Lung (tissue), 12 donors: ENCODE data around the gene NKX2-2. TPM values are rescaled to one million over a fixed set of nuclear protein-coding genes. Genes with fewer than 3 reads are reported as not detected.

Experiments used
- ATAC-seq: fragments of 200-7000 bp; cut with Tn5 transposase; one replicate; pipeline ENCODE4 v1.9.1; 2020; ENCODE audit warnings: moderate number of reproducible peaks; ENCODE audit not compliant: insufficient read depth, low FRiP score
- DNase-seq, 3 donors: peaks; one replicate each; pipeline ENCODE4 v3.0.0-alpha.2; 2013 to 2017
- H3K27ac ChIP-seq, 2 donors: one replicate each; pipeline ENCODE4 v1.5.1; 2013; ENCODE audit warnings: mild to moderate bottlenecking in 2 of 2, moderate library complexity in 2 of 2, control low read depth in 1 of 2, inconsistent platforms in 1 of 2, low read depth in 1 of 2, low read length in 1 of 2
- H3K27me3 ChIP-seq, 3 donors: one replicate each; pipeline ENCODE4 v1.5.1; 2013; ENCODE audit warnings: low read length in 2 of 3; ENCODE audit not compliant: control insufficient read depth in 3 of 3, insufficient read depth in 3 of 3
- H3K36me3 ChIP-seq, 4 donors: one replicate each; pipeline ENCODE4 v1.5.1; 2013; ENCODE audit warnings: low read length in 4 of 4, mild to moderate bottlenecking in 1 of 4, moderate library complexity in 1 of 4; ENCODE audit not compliant: control insufficient read depth in 4 of 4, insufficient read depth in 4 of 4
- H3K4me1 ChIP-seq, 5 donors: one replicate each; pipeline ENCODE4 v1.5.1; 2013; ENCODE audit warnings: low read length in 5 of 5, mild to moderate bottlenecking in 2 of 5, moderate library complexity in 1 of 5; ENCODE audit not compliant: control insufficient read depth in 5 of 5, insufficient read depth in 5 of 5
- H3K4me3 ChIP-seq: one replicate; pipeline ENCODE4 v1.5.1; 2013; ENCODE audit warnings: mild to moderate bottlenecking, control low read depth, moderate library complexity
- H3K9ac ChIP-seq, 2 donors: one replicate each; pipeline ENCODE4 v1.5.1; 2013; ENCODE audit warnings: low read length in 2 of 2, control low read depth in 1 of 2; ENCODE audit not compliant: insufficient read depth in 1 of 2
- H3K9me3 ChIP-seq, 4 donors: one replicate each; pipeline ENCODE4 v1.5.1; 2013; ENCODE audit warnings: low read length in 3 of 4, mild to moderate bottlenecking in 1 of 4, moderate library complexity in 1 of 4; ENCODE audit not compliant: control insufficient read depth in 4 of 4, insufficient read depth in 3 of 4
- CTCF ChIP-seq: IDR thresholded peaks from 2 replicates; pipeline ENCODE4 v1.5.1; 2012; ENCODE audit warnings: mild to moderate bottlenecking; ENCODE audit errors: control extremely low read depth, extremely low read depth
- WGBS, 2 donors: extraction: QIAGEN DNeasy Blood & Tissue Kit; methylation state at CpG; one replicate each; pipeline ENCODE4 v1.1.7; 2013; 5-methylcytosine and 5-hydroxymethylcytosine counted together
- polyA plus RNA-seq, 2 donors: library from polyadenylated mRNA; stranded (reverse); fragments of 200-250 nt; gene quantifications; one replicate each; pipeline ENCODE4 v1.2.1, GENCODE V29; 2013
- total RNA-seq, 2 donors: library from RNA; depleted of rRNA in 1 of 2; stranded (reverse); fragments of >200 nt in 1 of 2; gene quantifications; one replicate each; pipeline ENCODE4 v1.2.1, GENCODE V29; 2014 to 2021
- donor health status: control.
- donor health status: control.
- donor health status: Bipolar disorder and iron deficiency.
- donor health status: healthy.
- donor health status: DM: yes; HTN: yes; CAD: no.

Gene NKX2-2
- total and polyA plus RNA-seq, 4 donors: not detected

DNA sequence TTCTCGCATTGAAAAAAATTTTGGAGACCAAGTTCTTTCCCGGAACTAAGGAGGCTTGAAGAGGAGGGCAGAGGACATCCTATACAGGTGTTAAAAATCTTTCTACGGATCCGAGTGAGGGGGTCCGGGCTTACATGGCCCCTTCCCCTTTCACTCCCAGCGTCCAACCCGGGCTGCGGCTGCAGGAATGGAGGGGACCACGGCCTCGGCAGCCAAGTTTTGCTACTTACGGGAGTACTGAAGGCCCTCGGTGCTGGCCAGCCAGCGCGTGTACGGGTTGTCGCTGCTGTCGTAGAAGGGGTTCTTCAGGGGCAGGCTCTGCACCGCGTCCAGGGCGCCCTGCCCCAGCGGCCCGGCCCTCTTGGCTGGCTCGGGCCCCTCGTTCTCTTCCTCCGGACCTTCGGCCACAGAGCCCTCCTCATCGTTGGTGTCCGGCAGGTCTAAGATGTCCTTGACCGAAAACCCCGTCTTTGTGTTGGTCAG, 642 bp downstream of the NKX2-2 start:
- no peak overlapping the region for H3K27ac ChIP-seq
- no peak overlapping the region for H3K4me3 ChIP-seq
- H3K36me3 ChIP-seq: no peaks in the 10 kb centered on the region
- H3K9ac ChIP-seq: no peak overlapping the region
- WGBS, 2 donors: 3 to 5% methylated on average over 30 of the region's 30 CpGs
- H3K4me1 ChIP-seq: peaks cover 0 to 28% (median 9%) of the 10 kb centered on the region in 5 donors
- peaks cover 29 to 86% (median 79%) of the 10 kb centered on the region in 3 donors for H3K27me3 ChIP-seq
- H3K9me3 ChIP-seq: peaks cover 0 to 8% (median 0%) of the 10 kb centered on the region in 4 donors
- peak in 1 of 3 donors; percentile 21 for DNase-seq
- no peak for ATAC-seq
- TF ChIP-seq CTCF: no peak

GRCh38 chr20:21512634-21513180, 1.2 kb downstream of the NKX2-2 start:
- Histone ChIP-seq H3K36me3 (no peaks in the 10 kb centered on the region), H3K4me3 (no peak overlapping the region), H3K27ac (no peak overlapping the region), H3K27me3 (peaks cover 29 to 86% (median 79%) of the 10 kb centered on the region in 3 donors), H3K9me3 (peaks cover 0 to 8% (median 0%) of the 10 kb centered on the region in 4 donors), H3K4me1 (peaks cover 0 to 28% (median 9%) of the 10 kb centered on the region in 5 donors), H3K9ac (no peak overlapping the region)
- 2% methylated on average over 34 of the region's 34 CpGs for WGBS, 2 donors
- TF ChIP-seq CTCF: no peak
- DNase-seq: no peak
- no peak for ATAC-seq

DNA sequence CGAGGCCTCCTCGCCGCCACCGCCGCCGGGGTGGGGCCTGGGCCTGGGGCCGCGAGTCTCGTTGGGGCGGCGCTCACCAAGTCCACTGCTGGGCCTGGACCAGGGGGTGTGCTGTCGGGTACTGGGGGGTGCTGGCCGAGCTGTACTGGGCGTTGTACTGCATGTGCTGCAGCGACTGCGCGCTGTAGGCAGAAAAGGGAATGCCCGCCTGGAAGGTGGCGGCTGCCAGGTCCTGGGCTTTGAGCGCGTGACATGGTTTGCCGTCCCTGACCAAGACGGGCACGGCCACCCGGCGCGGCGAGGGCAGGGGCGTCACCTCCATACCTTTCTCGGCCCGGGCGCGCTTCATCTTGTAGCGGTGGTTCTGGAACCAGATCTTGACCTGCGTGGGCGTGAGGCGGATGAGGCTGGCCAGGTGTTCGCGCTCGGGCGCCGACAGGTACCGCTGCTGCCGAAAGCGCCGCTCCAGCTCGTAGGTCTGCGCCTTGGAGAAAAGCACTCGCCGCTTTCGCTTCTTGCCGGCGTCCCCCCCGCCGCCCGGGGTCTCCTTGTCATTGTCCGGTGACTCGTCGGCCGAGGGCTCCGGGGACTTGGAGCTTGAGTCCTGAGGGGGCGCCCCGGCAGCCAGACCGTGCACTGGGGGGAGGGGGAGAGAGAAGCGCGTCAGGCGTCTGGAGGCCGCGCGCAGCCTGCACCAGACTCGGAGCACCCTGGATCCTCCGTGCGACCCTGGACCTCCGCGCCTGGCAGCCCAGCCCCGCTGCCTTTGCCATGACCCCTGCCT, 1.8 kb downstream of the NKX2-2 start:
- Histone ChIP-seq H3K27ac (no peak overlapping the region), H3K36me3 (no peaks in the 10 kb centered on the region), H3K9me3 (peaks cover 0 to 8% (median 0%) of the 10 kb centered on the region in 4 donors), H3K4me3 (no peak overlapping the region), H3K4me1 (peaks cover 0 to 26% (median 9%) of the 10 kb centered on the region in 5 donors), H3K9ac (no peak overlapping the region), H3K27me3 (peaks cover 29 to 86% (median 79%) of the 10 kb centered on the region in 3 donors)
- ATAC-seq: no peak
- no peak for TF ChIP-seq CTCF
- DNase-seq: peak in 1 of 3 donors; percentile 20
- WGBS, 2 donors: 5% methylated on average over 67 to 76 of the region's 76 CpGs
